ENCODE results near the gene SIN3A.

The SIN3A gene

GRCh38 chr15:75371901-75372688 is 79.4 kb downstream of the SIN3A start:
- DNase-seq (ENCODE audit: low read depth) = no peak

GRCh38 chr15:75371486-75371885 is 80.0 kb downstream of the SIN3A start:
- DNase-seq (ENCODE audit: low read depth) = no peak

- no peak for DNase-seq (ENCODE audit: low read depth)
These were observed 81.5 kb downstream of the SIN3A start for GRCh38 chr15:75369897-75370581.

- no peak for DNase-seq (ENCODE audit: low read depth)
These were observed 82.7 kb downstream of the SIN3A start for GRCh38 chr15:75368689-75369239.

- DNase-seq (ENCODE audit: low read depth) = peak; percentile 86
These were observed 83.4 kb downstream of the SIN3A start, which contains the start of gene MAN2C1 for GRCh38 chr15:75367913-75368688. MAN2C1 (minus strand) TSS chr15:75368607; CDS start chr15:75368583, 24 bp downstream.

- DNase-seq (ENCODE audit: low read depth) = no peak
These were observed 84.0 kb downstream of the SIN3A start for GRCh38 chr15:75367406-75367912.

- DNase-seq (ENCODE audit: low read depth) = no peak
These were observed 84.5 kb downstream of the SIN3A start for GRCh38 chr15:75367006-75367405.

GRCh38 chr15:75366163-75366562 is 85.3 kb downstream of the SIN3A start:
- no peak for DNase-seq (ENCODE audit: low read depth)

GRCh38 chr15:75364881-75365280 is 86.6 kb downstream of the SIN3A start:
- no peak for DNase-seq (ENCODE audit: low read depth)

GRCh38 chr15:75363786-75364185 is 87.7 kb downstream of the SIN3A start:
- DNase-seq (ENCODE audit: low read depth) = no peak

- DNase-seq (ENCODE audit: low read depth) = no peak
These were observed 88.7 kb downstream of the SIN3A start for GRCh38 chr15:75362642-75363249.

- no peak for DNase-seq (ENCODE audit: low read depth)
These were observed 89.4 kb downstream of the SIN3A start for GRCh38 chr15:75361989-75362641.

GRCh38 chr15:75361361-75361988 is 90.0 kb downstream of the SIN3A start:
- DNase-seq (ENCODE audit: low read depth) = no peak

GRCh38 chr15:75360856-75361255 is 90.6 kb downstream of the SIN3A start:
- no peak for DNase-seq (ENCODE audit: low read depth)

- no peak for DNase-seq (ENCODE audit: low read depth)
These were observed 91.1 kb downstream of the SIN3A start for GRCh38 chr15:75360391-75360790.

GRCh38 chr15:75359537-75360250 is 91.8 kb downstream of the SIN3A start:
- DNase-seq (ENCODE audit: low read depth) = no peak

GRCh38 chr15:75358771-75359536 is 92.5 kb downstream of the SIN3A start:
- DNase-seq (ENCODE audit: low read depth) = no peak

- no peak for DNase-seq (ENCODE audit: low read depth)
These were observed 93.4 kb downstream of the SIN3A start for GRCh38 chr15:75357976-75358673.

- no peak for DNase-seq (ENCODE audit: low read depth)
These were observed 95.0 kb downstream of the SIN3A start for GRCh38 chr15:75356517-75356916.
